Liver (tissue), 9 donors: Measurements from ENCODE around the gene LRRC61. TPM values are rescaled to one million over a fixed set of nuclear protein-coding genes. Genes with fewer than 3 reads are reported as not detected.

Experiments
- DNase-seq: peaks from one replicate; pipeline ENCODE4 v3.0.0-alpha.2; 2017; ENCODE audit warnings: low spot score
- H3K27ac ChIP-seq, 2 donors: one replicate each; pipeline ENCODE4 v1.7.0; 2013; ENCODE audit warnings: inconsistent platforms in 2 of 2, low read length in 2 of 2, control low read depth in 1 of 2, low read depth in 1 of 2, mild to moderate bottlenecking in 1 of 2
- H3K27me3 ChIP-seq, 4 donors: one replicate each; pipeline versions ENCODE4 v1.6.1 to v1.7.0; 2013; ENCODE audit warnings: low read length in 3 of 4, inconsistent platforms in 1 of 4, mild to moderate bottlenecking in 1 of 4, moderate library complexity in 1 of 4; ENCODE audit not compliant: control insufficient read depth in 4 of 4, insufficient read depth in 4 of 4
- H3K36me3 ChIP-seq, 4 donors: one replicate each; pipeline versions ENCODE4 v1.6.1 to v1.7.0; 2013; ENCODE audit warnings: low read length in 3 of 4, mild to moderate bottlenecking in 3 of 4, low read depth in 1 of 4, moderate library complexity in 1 of 4; ENCODE audit not compliant: control insufficient read depth in 4 of 4, insufficient read depth in 3 of 4
- H3K4me1 ChIP-seq, 4 donors: one replicate each; pipeline versions ENCODE4 v1.6.1 to v1.7.0; 2013; ENCODE audit warnings: low read length in 3 of 4, mild to moderate bottlenecking in 3 of 4, moderate library complexity in 1 of 4; ENCODE audit not compliant: control insufficient read depth in 4 of 4, insufficient read depth in 4 of 4
- H3K4me3 ChIP-seq, 3 donors: one replicate each; pipeline versions ENCODE4 v1.6.1 to v1.7.0; 2013; ENCODE audit warnings: low read length in 3 of 3, control low read depth in 1 of 3, low read depth in 1 of 3, mild to moderate bottlenecking in 1 of 3
- H3K9ac ChIP-seq, 2 donors: one replicate each; pipeline ENCODE4 v1.7.0; 2013; ENCODE audit warnings: low read length in 2 of 2, mild to moderate bottlenecking in 2 of 2, moderate library complexity in 2 of 2, control low read depth in 1 of 2, low read depth in 1 of 2
- H3K9me3 ChIP-seq, 4 donors: one replicate each; pipeline versions ENCODE4 v1.6.1 to v1.7.0; 2013; ENCODE audit warnings: low read length in 3 of 4; ENCODE audit not compliant: control insufficient read depth in 4 of 4
- ATF3 ChIP-seq: IDR thresholded peaks from 2 replicates; pipeline ENCODE4 v1.6.1; 2016; ENCODE audit warnings: antibody characterized with exemption
- CTCF ChIP-seq: fragments of 150-350 bp; IDR thresholded peaks from 2 replicates; pipeline ENCODE4 v1.5.1; 2017; ENCODE audit warnings: improper control_type of control experiment, low read depth, low read length; ENCODE audit not compliant: missing input control
- FOXA1 ChIP-seq: IDR thresholded peaks from 2 replicates; pipeline ENCODE4 v1.6.1; 2016; ENCODE audit warnings: antibody characterized with exemption
- FOXA2 ChIP-seq: IDR thresholded peaks from 2 replicates; pipeline ENCODE4 v1.6.1; 2016; ENCODE audit warnings: antibody characterized with exemption
- GABPA ChIP-seq, 2 donors: IDR thresholded peaks in 1 of 2; conservative IDR thresholded peaks in 1 of 2; 2 replicates each; pipeline ENCODE4 v1.6.1; 2016; ENCODE audit warnings: antibody characterized with exemption in 2 of 2, mild to moderate bottlenecking in 1 of 2, moderate library complexity in 1 of 2
- HNF4A ChIP-seq, 2 donors: conservative IDR thresholded peaks; 2 replicates each; pipeline ENCODE4 v1.6.1; 2016; ENCODE audit warnings: antibody characterized with exemption in 2 of 2, mild to moderate bottlenecking in 2 of 2
- HNF4G ChIP-seq: IDR thresholded peaks from 2 replicates; pipeline ENCODE4 v1.6.1; 2016; ENCODE audit warnings: antibody characterized with exemption
- JUND ChIP-seq, 2 donors: IDR thresholded peaks; 2 replicates each; pipeline ENCODE4 v1.6.1; 2016; ENCODE audit warnings: antibody characterized with exemption in 2 of 2
- NR2F2 ChIP-seq: IDR thresholded peaks from 2 replicates; pipeline ENCODE4 v1.6.1; 2016; ENCODE audit warnings: antibody characterized with exemption
- RAD21 ChIP-seq, 2 donors: IDR thresholded peaks; 2 replicates each; pipeline ENCODE4 v1.6.1; 2016; ENCODE audit warnings: antibody characterized with exemption in 2 of 2, mild to moderate bottlenecking in 2 of 2
- REST ChIP-seq: IDR thresholded peaks from 2 replicates; pipeline ENCODE4 v1.6.1; 2016; ENCODE audit warnings: antibody characterized with exemption, mild to moderate bottlenecking
- SP1 ChIP-seq: IDR thresholded peaks from 2 replicates; pipeline ENCODE4 v1.6.1; 2018; ENCODE audit warnings: antibody characterized with exemption, mild to moderate bottlenecking
- TAF1 ChIP-seq: conservative IDR thresholded peaks from 2 replicates; pipeline ENCODE4 v1.6.1; 2016; ENCODE audit warnings: antibody characterized with exemption, mild to moderate bottlenecking
- ZBTB33 ChIP-seq: IDR thresholded peaks from 2 replicates; pipeline ENCODE4 v1.6.1; 2016; ENCODE audit warnings: antibody characterized with exemption
- WGBS: extraction: QIAGEN DNeasy Blood & Tissue Kit; methylation state at CpG from one replicate; pipeline ENCODE4 v1.1.7; 2013; 5-methylcytosine and 5-hydroxymethylcytosine counted together
- polyA plus RNA-seq, 2 donors: library from polyadenylated mRNA; stranded (reverse) in 1 of 2; unstranded in 1 of 2; fragments of 200-250 nt in 1 of 2; fragments of >200 nt in 1 of 2; fragmentation: Nextera tagmentation in 1 of 2; extraction: Ambion mirVana in 1 of 2; gene quantifications; one replicate each; pipeline versions ENCODE4 v1.2.1 to v1.2.3, GENCODE V29; 2013 to 2015
- total RNA-seq, 2 donors: library from RNA; depleted of rRNA; stranded (reverse); fragments of >200 nt; gene quantifications; one replicate each; pipeline ENCODE4 v1.2.3, GENCODE V29; 2014
- donor health status: healthy.
- donor health status: healthy.
- donor health status: healthy.
- donor health status: healthy.
- donor health status: healthy.

LRRC61 gene
- total and polyA plus RNA-seq, 4 donors = 12.0 to 21.0 (median 15.6) TPM

- Histone ChIP-seq H3K4me1 (peaks cover 0 to 12% (median 7%) of the 10 kb centered on the region in 4 donors), H3K4me3 (no peak overlapping the region), H3K9ac (no peak overlapping the region), H3K36me3 (no peaks in the 10 kb centered on the region), H3K27ac (no peak overlapping the region), H3K27me3 (no peaks in the 10 kb centered on the region), H3K9me3 (no peaks in the 10 kb centered on the region)
- TF ChIP-seq REST = no peak
- TF ChIP-seq NR2F2 = no peak
- TF ChIP-seq ATF3 = no peak
- no peak for TF ChIP-seq ZBTB33
- TF ChIP-seq FOXA1 = no peak
- TF ChIP-seq JUND (IDR thresholded peaks at IDR 0.05) = no peak
- no peak for TF ChIP-seq SP1
- WGBS = 93% methylated on average over 4 of the region's 4 CpGs
- no peak for DNase-seq
Observed at GRCh38 chr7:150363370-150363769, 40.2 kb downstream of the LRRC61 start.

GRCh38 chr7:150363872-150364271, 40.7 kb downstream of the LRRC61 start:
- H3K4me1 ChIP-seq = peaks cover 0 to 12% (median 7%) of the 10 kb centered on the region in 4 donors
- 86% methylated on average over 5 of the region's 5 CpGs for WGBS
- no peak for TF ChIP-seq CTCF
- no peak for TF ChIP-seq NR2F2
- H3K27me3 ChIP-seq = no peaks in the 10 kb centered on the region
- no peak overlapping the region for H3K9ac ChIP-seq
- H3K4me3 ChIP-seq = no peak overlapping the region
- no peaks in the 10 kb centered on the region for H3K9me3 ChIP-seq
- H3K27ac ChIP-seq = no peak overlapping the region
- H3K36me3 ChIP-seq = no peaks in the 10 kb centered on the region
- DNase-seq = no peak

GRCh38 chr7:150365194-150365593, 42.0 kb downstream of the LRRC61 start:
- Histone ChIP-seq H3K36me3 (no peaks in the 10 kb centered on the region), H3K9me3 (no peaks in the 10 kb centered on the region), H3K27ac (no peak overlapping the region), H3K4me1 (peaks cover 0 to 22% (median 15%) of the 10 kb centered on the region in 4 donors), H3K27me3 (no peaks in the 10 kb centered on the region), H3K9ac (no peak overlapping the region), H3K4me3 (no peak overlapping the region)
- TF ChIP-seq HNF4A (conservative IDR thresholded peaks at IDR 0.05) (no peak), HNF4G (no peak), RAD21 (IDR thresholded peaks at IDR 0.05) (no peak), FOXA1 (no peak), ZBTB33 (no peak), ATF3 (no peak), NR2F2 (no peak), GABPA (IDR thresholded peaks at IDR 0.05 in 1 of 2, conservative IDR thresholded peaks at IDR 0.05 in 1 of 2) (no peak), FOXA2 (no peak), TAF1 (no peak)
- 90% methylated on average over 10 of the region's 10 CpGs for WGBS
- no peak for DNase-seq
